Activated CD4-positive, CD25-positive, alpha-beta regulatory T cell (primary cell): Measurements from ENCODE around the gene MGME1.
"Not testable (repeated sequence)": the region's sequence is repeated elsewhere in the genome, so short reads cannot be mapped to it uniquely, and the experiment has no call there.

Experiments
- DNase-seq, 4 experiments: peaks; one replicate each; lab custom pipeline; 2025; lab: John Stamatoyannopoulos, UW

Gene MGME1

DNA sequence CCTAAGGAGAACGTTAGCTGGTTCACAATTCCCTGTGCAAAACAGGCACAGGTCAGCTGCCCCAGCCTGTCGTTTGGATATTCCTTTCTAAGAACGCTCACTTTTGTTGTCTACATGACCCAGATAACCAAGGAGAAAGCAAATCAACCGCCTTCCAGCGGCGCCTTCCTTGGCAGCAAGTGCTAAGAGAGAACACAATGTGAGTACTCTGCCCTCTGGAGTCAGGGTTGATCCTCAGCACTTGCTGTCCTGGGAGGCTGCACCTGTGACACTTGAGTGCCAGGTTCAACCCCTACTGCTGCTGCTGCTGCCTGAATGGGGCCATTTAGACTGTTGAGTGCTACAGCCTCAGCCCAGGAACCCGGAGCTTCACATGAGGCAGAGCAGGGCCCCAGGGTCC, 52.1 kb downstream of the MGME1 start:
- no peak for DNase-seq

DNA sequence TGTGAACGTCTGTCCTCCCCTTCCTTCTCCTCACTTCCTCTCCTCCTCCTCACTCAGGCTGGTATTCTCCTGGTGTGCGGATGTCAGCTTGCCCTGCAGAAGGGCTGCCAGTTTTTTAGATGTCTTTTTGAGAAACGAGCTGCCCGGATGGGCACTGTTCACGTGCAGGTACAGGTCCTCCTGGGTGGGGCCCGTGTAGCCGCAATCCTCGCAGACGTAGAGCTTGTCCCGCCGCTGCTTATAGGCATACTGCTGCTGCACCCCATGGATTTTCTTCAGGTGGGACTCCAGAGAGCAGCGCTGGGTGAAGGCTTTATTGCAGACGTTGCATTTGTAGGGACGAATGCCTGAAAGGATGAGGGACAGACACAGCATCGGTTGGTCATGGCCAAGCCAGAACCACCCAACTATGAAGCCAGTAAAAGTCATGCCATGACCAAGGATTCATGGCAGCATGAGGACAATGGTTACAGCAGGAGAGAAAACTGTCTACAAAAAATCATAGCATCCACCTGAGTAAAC, 55.8 kb downstream of the MGME1 start:
- no peak for DNase-seq

DNA sequence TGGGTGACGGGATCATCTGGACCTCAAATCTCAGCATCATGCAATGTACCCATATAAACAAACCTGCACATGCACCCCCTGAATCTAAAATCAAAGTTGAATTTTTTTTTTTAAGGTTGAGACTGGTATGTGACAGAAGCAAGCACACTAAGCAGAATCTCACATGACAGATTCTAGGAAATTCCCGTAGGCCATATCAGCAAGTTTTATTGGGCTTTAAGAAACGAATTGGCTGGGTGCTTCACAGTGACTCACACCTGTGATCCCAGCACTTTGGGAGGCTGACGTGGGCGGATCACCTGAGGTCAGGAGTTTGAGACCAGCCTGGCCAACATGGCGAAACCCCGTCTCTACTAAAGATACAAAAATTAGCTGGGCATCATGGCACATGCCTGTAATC, 58.2 kb downstream of the MGME1 start:
- DNase-seq, result not testable (repeated sequence)

DNA sequence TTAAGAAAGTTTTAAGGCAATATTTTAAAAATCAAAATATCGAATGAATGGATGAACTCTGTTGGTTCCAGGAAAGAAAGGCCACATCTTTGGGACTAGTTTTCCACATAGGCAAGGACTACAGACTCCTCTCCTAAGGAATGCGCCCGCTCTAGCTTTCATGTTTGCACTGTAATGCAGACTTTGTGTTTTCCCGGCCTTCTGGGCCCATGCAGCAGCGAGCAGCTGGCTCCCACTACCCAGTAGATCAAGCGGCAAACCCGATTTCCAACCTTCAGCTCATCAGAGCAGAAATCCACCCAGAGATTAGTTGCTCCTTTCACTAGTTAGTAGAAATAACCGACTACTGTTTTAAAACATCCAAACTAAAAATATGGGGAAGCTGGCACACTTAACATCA, 61.2 kb downstream of the MGME1 start:
- DNase-seq, result no peak

DNA sequence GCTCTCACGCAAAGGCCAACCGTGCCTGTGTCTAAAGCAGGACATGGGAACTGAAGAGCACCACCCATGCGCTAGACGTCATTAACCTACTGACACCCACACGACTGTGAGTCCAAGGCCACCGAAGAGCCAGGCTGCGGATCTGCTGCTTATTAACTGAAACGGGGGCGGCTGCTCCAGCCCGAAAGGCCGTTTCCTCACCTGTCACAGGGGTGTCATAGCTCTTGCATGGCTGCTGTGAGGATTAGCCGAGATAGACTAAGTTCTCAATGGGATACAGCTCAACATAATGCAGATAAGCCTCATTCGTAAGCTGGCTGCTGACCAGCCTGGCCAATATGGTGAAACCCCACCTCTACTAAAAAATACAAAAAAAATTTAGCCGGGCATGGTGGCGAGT, 62.2 kb downstream of the MGME1 start:
- DNase-seq, result no peak

DNA sequence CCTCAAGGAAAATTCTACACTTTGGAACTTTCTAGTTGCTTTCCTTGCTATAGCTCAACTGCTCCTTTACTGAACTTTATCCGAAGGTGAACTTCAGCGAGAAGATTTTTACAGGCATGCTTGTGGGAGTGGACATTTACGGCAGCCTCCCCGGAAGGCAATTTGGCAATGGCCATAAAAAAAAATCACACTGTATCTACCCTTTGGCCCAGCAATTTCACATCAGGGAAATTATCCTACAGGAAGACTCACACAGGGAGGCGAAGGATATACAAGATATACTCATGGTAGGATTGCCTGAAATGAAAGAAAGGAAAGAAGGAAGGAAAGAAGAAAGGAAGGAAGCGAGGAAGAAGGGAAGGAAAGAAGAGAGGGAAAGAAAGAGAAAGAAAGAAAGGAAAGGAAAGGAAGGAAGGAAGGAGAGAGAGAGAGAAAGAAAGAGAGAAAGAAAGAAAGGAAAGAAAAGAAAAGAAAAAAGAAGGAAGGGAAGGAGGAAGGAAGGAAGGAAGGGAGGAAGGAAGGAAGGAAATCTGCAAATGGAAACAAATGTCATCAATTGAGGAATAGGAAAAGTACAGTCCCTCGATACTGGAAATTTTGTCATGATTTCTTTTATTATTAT, 63.2 kb downstream of the MGME1 start:
- DNase-seq, result no peak

DNA sequence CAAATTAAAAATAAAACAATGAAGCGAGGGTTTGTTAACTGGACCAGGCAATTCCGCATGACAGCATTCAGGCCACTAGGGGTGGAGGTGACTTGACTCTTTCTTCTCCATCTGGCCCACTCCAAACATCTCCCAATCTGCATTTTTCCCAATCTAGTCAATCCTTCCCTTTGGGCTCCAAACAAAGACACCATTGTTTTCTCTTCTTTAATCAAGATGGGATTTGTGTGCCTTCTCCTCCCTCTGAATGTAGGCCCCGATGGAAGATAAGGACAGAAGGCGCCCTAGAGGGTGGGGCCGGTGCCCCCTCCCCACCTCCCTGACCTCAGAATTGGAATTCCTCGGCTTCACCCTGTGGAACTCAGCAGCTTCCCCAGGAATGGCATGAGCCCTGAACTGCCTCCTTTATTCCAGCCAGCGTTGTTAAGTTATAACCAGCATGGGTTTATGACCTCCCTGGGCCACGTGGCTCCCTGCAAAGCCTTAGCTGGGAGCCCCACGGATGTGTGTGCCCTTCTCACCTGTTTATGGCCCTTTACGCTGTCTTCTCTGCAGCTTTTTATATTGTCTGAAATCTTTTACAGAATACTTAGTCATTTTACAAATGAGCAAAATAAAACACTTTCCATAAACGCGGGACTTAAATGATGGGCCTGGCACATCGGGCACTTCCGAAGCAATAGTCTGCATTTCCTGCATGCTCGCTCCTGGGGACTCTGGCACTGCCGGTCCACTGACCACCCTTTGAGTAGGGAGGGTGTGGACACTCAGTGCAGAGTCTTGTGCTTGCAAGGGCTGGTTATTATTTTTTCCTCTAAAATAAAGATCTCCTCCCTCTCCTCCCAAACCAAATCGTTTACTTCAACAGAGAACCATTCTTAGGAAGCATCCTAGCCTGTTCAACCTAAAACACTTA, 64.4 kb downstream of the MGME1 start:
- no peak for DNase-seq

DNA sequence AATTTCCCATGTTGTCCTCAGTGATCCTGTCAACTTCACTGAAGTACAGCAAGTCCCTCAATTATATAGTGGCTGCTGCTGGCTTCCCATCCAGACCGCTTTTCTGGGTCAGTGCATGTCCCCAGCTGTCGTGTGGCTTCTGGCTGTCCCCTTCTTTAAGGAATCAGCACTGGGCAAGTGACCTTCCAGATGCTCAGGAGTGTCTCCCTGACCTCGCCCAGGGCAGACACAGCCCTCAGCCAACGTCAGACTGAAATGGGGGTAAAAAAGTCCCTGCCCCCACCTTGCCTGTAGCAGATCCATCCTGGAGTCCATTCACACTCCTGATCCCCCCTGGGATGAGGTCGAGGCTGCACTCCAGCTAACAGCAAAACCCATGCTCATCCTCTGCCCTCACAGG, 65.2 kb downstream of the MGME1 start:
- DNase-seq, result no peak

DNA sequence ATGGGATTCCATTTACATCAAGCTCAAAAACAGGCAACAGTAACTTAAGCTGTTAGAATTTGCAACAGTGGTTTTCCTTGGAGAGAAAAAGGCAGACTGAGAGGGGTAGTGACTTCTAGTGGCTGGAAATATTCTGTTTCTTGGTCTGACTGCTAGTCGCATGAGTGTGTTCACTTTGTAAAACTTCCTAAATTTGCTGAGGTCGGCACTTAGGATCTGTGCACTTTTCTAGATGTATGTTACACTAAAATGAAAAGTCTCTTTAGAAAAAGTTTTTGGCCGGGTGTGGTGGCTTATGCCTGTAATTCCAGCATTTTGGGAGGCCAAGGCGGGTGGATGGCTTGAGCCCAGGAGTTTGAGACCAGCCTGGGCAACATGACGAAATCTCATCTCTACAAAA, 70.2 kb downstream of the MGME1 start:
- no peak for DNase-seq
